Measurements from ENCODE around the gene H2BK1. TPM values are rescaled to one million over a fixed set of nuclear protein-coding genes. Genes with fewer than 3 reads are reported as not detected.

The H2BK1 gene
- total RNA-seq, result not detected in 2 replicates

DNA sequence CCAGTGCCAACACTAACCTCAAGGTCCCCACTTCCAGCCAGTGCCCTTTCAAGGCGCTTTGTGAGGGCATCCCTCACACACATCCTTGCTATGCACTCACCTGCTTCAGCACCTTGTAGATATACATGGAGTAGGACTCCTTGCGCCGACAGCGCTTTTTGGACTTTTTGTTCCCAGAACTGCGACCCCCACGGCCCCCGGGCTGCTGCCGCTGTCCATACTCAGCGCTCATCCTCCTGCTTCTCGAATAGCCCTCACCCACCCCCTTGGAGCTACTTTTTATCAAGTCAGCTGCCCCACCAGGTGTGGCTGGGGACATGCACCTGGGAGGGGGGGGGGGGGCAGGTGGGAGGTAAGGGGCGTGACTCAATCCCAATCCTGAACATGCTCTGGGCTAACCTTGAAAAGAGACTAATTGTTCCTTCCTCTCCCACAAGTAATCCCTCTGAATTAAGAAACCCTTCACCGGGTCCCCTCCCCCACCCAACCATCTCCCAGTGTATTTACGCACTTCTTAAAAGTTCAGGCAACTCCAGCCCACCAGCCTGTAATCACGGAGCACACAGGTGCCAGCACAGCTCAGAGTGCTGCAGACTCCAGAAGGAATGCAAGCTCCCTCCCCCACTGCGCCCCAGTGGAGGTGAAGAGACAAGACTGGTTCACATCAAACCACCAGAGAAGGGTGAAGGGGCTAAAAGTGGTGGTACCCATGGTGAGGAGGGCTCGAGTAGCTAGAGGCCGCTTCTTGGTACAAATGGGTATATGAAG, at the start of gene H2BK1:
TSS of gene H2BK1 (minus strand) at position 402 of the 768 bp plus-strand sequence. CDS start at position 232, 170 bp downstream.

GRCh38 chr7:151248346-151249033, 38.2 kb upstream of the H2BK1 start, which contains the start of gene SMARCD3:
TSS of gene SMARCD3 (minus strand) at chr7:151248694. CDS start at chr7:151248562, 132 bp downstream.

DNA sequence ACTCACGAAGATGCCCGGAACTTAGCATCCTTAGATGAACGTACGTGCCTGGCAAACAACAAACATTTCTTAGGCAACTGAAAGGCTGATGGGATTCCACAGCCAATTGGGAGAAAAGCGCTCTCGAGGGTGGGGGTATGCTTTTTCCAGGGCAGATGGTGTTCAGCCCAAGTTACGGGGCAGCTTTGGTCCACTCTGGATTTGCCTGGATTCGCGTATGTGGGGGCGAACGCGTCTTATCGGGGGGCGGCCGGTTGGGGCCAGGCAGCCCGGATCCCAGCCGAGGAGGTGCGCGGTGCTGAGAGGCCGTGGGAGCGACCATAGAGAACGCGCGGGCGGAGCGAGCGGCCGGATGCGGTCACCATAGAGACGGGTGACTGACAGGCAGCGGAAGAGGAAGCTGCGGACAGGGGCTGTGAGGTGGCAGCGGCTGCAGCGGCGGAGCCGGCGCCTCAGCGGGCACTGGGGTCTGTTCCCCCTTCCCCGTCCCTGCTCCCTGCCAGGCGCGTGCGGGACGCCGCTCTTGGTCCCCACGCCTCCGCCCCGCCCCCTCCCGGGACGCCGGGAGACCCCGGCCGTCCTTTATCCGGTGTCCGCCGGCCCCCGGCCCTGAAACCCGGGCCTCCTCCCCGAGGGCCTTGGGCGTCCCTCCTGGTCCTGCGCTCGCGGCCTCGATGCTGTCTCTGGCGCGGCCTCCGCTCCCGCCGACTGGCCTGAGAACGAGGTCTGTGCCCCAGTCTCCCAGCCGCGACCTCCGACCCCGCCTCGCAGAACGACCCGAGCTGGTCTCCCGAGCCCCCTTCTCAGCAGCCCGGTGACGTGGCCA, 22.0 kb upstream of the H2BK1 start, which contains the start of gene CHPF2:
TSS of gene CHPF2 (plus strand) at position 393 of the 826 bp plus-strand sequence. CDS start 1,529 bp downstream, outside the sequence.

DNA sequence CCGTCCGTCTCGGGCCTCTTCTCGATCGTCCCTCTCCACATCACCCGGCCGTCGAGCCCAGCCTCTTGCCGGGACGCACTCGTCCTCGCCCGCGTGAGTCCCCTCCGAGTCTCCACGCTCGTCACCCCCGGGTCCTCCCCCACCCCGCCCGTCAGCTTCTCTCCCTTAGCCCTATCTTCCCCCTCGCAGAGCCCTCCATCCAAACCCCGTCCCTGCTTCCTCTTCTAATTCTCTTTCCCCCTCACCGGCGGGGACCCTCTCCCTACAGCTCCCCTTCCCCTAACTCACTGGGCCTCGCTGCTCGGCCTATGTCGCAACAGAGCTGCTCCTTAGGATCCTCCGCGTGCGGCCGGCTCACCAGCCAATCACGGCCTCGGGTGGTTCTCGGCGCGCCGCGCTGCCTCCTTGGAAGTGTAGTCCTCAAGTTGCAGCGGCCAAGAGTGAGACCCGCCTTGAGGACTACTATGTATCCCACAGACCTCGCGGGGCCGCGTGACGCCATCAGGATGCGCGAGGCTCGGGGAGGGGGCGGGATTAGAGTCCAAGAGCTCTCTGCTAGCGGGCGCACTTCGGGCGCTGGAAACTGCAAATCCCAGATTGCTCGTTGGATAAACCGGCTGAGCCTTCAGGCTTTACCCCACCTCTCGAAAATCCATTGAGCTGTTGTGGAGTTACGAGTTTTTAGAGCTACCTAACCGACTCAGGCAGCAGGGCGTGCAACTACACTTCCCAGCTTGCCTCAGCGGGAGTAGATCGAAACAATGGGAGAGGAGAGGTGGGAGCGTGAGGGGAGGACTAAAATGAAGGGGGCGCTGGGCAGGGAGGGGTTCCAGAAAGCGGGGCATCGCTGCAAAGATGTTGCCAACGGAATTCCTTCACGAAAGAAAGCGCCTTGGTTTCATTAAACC, 16.8 kb upstream of the H2BK1 start, which contains the start of gene ABCF2:
TSS of gene ABCF2 (minus strand) at position 331 of the 908 bp plus-strand sequence. CDS start 747 bp downstream, outside the sequence.

GRCh38 chr7:151186640-151187408, 23.5 kb downstream of the H2BK1 start, which contains the start of gene ASB10:
TSS of gene ASB10 (minus strand) at chr7:151187250. CDS start at chr7:151187130, 120 bp downstream.

GRCh38 chr7:151167197-151167961, 42.9 kb downstream of the H2BK1 start, which contains the start of gene GBX1:
TSS of gene GBX1 (minus strand) at chr7:151167694. CDS start at chr7:151167548, 146 bp downstream.

Other genes starting within 250 kb of the H2BK1 start
- gene KCNH2, start 232.2 kb downstream of the H2BK1 start, total RNA-seq, result 0.07 TPM in 1 of 2 replicates, not detected in the other
- 0.49 and 0.51 TPM in 2 replicates for gene NOS3, start 219.5 kb downstream of the H2BK1 start, total RNA-seq
- gene ATG9B, start 186.0 kb downstream of the H2BK1 start, total RNA-seq, result not detected in 2 replicates
- gene ABCB8, start 182.0 kb downstream of the H2BK1 start, total RNA-seq, result 30.5 and 38.6 TPM in 2 replicates
- gene ASIC3, start 162.0 kb downstream of the H2BK1 start, total RNA-seq, result 0.14 TPM in 1 of 2 replicates, not detected in the other
- gene CDK5, start 152.6 kb downstream of the H2BK1 start, total RNA-seq, result 17.0 and 17.4 TPM in 2 replicates
- 55.0 and 69.0 TPM in 2 replicates for gene SLC4A2, start 150.9 kb downstream of the H2BK1 start, total RNA-seq
- 54.4 and 59.1 TPM in 2 replicates for gene FASTK, start 129.7 kb downstream of the H2BK1 start, total RNA-seq
- gene TMUB1, start 127.0 kb downstream of the H2BK1 start, total RNA-seq, result 45.3 and 59.7 TPM in 2 replicates
- gene AGAP3, start 124.0 kb downstream of the H2BK1 start, total RNA-seq, result 85.1 and 99.0 TPM in 2 replicates
- not detected in 2 replicates for gene GBX1, start 42.8 kb downstream of the H2BK1 start, total RNA-seq
- not detected in 2 replicates for gene ASB10, start 23.2 kb downstream of the H2BK1 start, total RNA-seq
- 42.6 and 62.3 TPM in 2 replicates for gene ABCF2, start 16.7 kb upstream of the H2BK1 start, total RNA-seq
- gene CHPF2, start 22.0 kb upstream of the H2BK1 start, total RNA-seq, result 39.0 and 40.6 TPM in 2 replicates
- gene SMARCD3, start 38.2 kb upstream of the H2BK1 start, total RNA-seq, result 3.7 and 8.1 TPM in 2 replicates
- gene NUB1, start 131.3 kb upstream of the H2BK1 start, total RNA-seq, result 25.6 and 31.9 TPM in 2 replicates
- gene WDR86, start 199.6 kb upstream of the H2BK1 start, total RNA-seq, result 0.14 and 1.8 TPM in 2 replicates
- not detected in 2 replicates for gene CRYGN, start 229.7 kb upstream of the H2BK1 start, total RNA-seq

All from airway epithelial cell (primary cell).